PFSK-1 (cell line): ENCODE data around the gene ETS2.

ENCODE experiments used
- FOXP2 ChIP-seq: optimal IDR thresholded peaks from 2 replicates; pipeline ENCODE3; 2011; ENCODE audit warnings: borderline replicate concordance, control low read depth, inconsistent platforms; ENCODE audit not compliant: insufficient read depth; ENCODE audit errors: extremely low read length, extremely low read depth
- POLR2AphosphoS5 ChIP-seq: IDR thresholded peaks from 2 replicates; pipeline ENCODE4 v1.6.1; 2012; ENCODE audit warnings: low read depth, mild to moderate bottlenecking, control low read depth, low read length, moderate library complexity
- REST ChIP-seq, 2 experiments: IDR thresholded peaks; 2 replicates each; pipeline versions ENCODE4 v1.6.1 to v1.8.0; 2011 to 2012; ENCODE audit warnings: low read depth in 2 of 2, low read length in 2 of 2, control low read depth in 1 of 2, inconsistent platforms in 1 of 2, mild to moderate bottlenecking in 1 of 2, moderate library complexity in 1 of 2; ENCODE audit not compliant: insufficient read depth in 1 of 2
- SIN3A ChIP-seq: IDR thresholded peaks from 2 replicates; pipeline ENCODE4 v1.6.1; 2012; ENCODE audit warnings: mild to moderate bottlenecking, low read length, moderate library complexity, borderline replicate concordance; ENCODE audit not compliant: insufficient read depth
- TAF1 ChIP-seq: IDR thresholded peaks from 2 replicates; pipeline ENCODE4 v1.6.1; 2012; ENCODE audit warnings: low read length, control low read depth, borderline replicate concordance; ENCODE audit not compliant: insufficient read depth

The ETS2 gene

DNA sequence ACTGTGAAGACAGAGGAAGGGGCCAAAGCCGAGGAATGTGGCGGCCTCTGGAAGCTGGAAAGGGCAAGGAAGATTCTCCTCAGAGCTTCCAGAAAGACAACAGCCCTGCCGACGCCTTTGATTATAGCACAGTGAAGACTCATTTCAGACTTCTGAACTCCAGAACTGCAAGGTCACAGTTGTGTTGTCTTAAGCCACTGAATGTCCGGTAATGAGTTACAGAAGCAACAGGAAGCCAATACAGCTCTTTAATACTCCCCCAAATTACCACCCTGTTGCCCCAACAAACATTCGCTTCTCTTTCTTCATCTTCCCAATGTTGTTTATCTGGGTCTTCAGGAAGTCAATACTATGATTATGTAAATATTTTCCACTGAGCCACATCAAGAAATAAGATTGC is 44.0 kb downstream of the ETS2 start:
- TF ChIP-seq REST (IDR thresholded peaks at IDR 0.05; ENCODE audit: insufficient read depth in 1 of 2, low read depth in 2 of 2, low read length in 2 of 2), result no peak
- no peak for TF ChIP-seq FOXP2
- TF ChIP-seq POLR2AphosphoS5, result no peak
- no peak for TF ChIP-seq TAF1
- no peak for TF ChIP-seq SIN3A

DNA sequence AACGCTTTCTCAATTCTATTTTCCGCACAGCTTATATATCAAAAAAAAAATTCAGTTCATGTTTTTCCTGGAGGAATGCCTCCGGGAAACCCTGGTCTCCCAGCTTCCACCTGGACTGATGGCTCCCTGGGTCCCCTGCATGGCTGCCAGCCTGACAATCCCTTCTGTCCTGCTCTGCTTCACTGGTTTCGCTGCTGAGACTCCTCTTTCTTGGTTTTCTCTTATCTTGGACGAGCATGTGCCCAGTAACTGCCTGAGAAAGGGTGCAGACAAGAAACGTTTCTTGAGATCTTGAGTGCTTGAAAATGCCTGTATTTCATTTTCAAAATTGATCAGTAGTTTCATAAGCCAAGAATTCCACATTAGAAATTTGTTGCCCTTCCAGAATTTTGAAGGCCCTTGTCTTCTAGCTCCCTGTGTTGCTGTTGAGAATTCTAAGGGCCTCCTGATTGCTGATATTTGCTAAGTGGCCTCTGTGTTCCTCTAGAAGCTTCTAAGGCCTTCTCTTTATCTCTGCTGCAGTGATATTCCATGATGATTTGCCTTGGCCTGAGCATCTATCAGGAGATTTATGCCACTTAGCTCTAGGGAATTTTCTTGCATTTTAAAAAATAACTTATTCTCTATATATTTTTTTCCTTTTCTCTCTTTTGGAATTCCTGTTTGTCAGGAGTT is 44.7 kb downstream of the ETS2 start:
- TF ChIP-seq SIN3A, result no peak
- no peak for TF ChIP-seq REST (IDR thresholded peaks at IDR 0.05; ENCODE audit: insufficient read depth in 1 of 2, low read depth in 2 of 2, low read length in 2 of 2)
- no peak for TF ChIP-seq POLR2AphosphoS5
- no peak for TF ChIP-seq FOXP2
- no peak for TF ChIP-seq TAF1

GRCh38 chr21:38851101-38851500 is 45.4 kb downstream of the ETS2 start:
- TF ChIP-seq POLR2AphosphoS5 (no peak), SIN3A (no peak), REST (IDR thresholded peaks at IDR 0.05; ENCODE audit: insufficient read depth in 1 of 2, low read depth in 2 of 2, low read length in 2 of 2) (no peak), TAF1 (no peak), FOXP2 (no peak)

GRCh38 chr21:38852278-38852677 is 46.5 kb downstream of the ETS2 start:
- no peak for TF ChIP-seq POLR2AphosphoS5
- TF ChIP-seq TAF1, result no peak
- TF ChIP-seq SIN3A, result no peak
- TF ChIP-seq FOXP2, result no peak
- TF ChIP-seq REST (IDR thresholded peaks at IDR 0.05; ENCODE audit: insufficient read depth in 1 of 2, low read depth in 2 of 2, low read length in 2 of 2), result no peak

GRCh38 chr21:38852708-38853107 is 47.0 kb downstream of the ETS2 start:
- TF ChIP-seq REST (IDR thresholded peaks at IDR 0.05; ENCODE audit: insufficient read depth in 1 of 2, low read depth in 2 of 2, low read length in 2 of 2), result no peak
